Activated CD8-positive, alpha-beta T cell treated with anti-CD3 and anti-CD28 coated beads for 36 hours (primary cell): ENCODE data around the gene COMMD3. TPM values are rescaled to one million over a fixed set of nuclear protein-coding genes. Genes with fewer than 3 reads are reported as not detected.

ENCODE experiments used
- ATAC-seq: fragments of 200-7000 bp; cut with Tn5 transposase; one replicate; pipeline ENCODE4 v1.10.0; 2021; ENCODE audit warnings: mild to moderate bottlenecking, moderate library complexity
- CTCF ChIA-PET: fragments of 350-600 bp; sonication (Branson Sonifier 250); formaldehyde crosslinking; loops from one replicate; lab custom pipeline; 2021; ENCODE audit warnings: antibody characterized with exemption; lab: Charles Lee
- POLR2A ChIA-PET: fragments of 350-600 bp; sonication (Branson Sonifier 250); formaldehyde crosslinking; loops from one replicate; lab custom pipeline; 2021; ENCODE audit warnings: antibody characterized with exemption; lab: Charles Lee
- DNase-seq: peaks from one replicate; pipeline ENCODE4 v3.0.0-alpha.2; 2020
- H3K27ac Mint-ChIP-seq: one replicate; pipeline ENCODE4 v1.8.0; 2021; ENCODE audit warnings: mild to moderate bottlenecking, mixed read lengths
- H3K27me3 Mint-ChIP-seq: one replicate; pipeline ENCODE4 v1.8.0; 2021; ENCODE audit warnings: mixed read lengths
- H3K36me3 Mint-ChIP-seq: one replicate; pipeline ENCODE4 v1.8.0; 2021; ENCODE audit warnings: low read depth, mixed read lengths
- H3K4me1 Mint-ChIP-seq: one replicate; pipeline ENCODE4 v1.8.0; 2021; ENCODE audit warnings: low read depth, mixed read lengths
- H3K4me3 Mint-ChIP-seq: one replicate; pipeline ENCODE4 v1.8.0; 2021; ENCODE audit warnings: mild to moderate bottlenecking, moderate library complexity, mixed read lengths
- H3K9me3 Mint-ChIP-seq: one replicate; pipeline ENCODE4 v1.8.0; 2021; ENCODE audit warnings: mixed read lengths
- intact Hi-C: fragments of 100-400 bp; cut with micrococcal nuclease; formaldehyde crosslinking; loops from one replicate; pipeline ENCODE4 v1.10.0; 2022
- total RNA-seq, 2 experiments: library from RNA; stranded (reverse); gene quantifications; one replicate each; pipeline ENCODE4 v1.2.3, GENCODE V29; 2021
- TF ChIP-seq, protein P1 (sequence below): fragments of 200-600 bp; IDR thresholded peaks from one replicate; pipeline ENCODE4 v1.8.0; 2022; ENCODE audit warnings: antibody characterized with exemption, mild to moderate bottlenecking

The COMMD3 gene
- total RNA-seq, 2 experiments from 2014 or later, result 64.7 to 68.7 TPM

DNA sequence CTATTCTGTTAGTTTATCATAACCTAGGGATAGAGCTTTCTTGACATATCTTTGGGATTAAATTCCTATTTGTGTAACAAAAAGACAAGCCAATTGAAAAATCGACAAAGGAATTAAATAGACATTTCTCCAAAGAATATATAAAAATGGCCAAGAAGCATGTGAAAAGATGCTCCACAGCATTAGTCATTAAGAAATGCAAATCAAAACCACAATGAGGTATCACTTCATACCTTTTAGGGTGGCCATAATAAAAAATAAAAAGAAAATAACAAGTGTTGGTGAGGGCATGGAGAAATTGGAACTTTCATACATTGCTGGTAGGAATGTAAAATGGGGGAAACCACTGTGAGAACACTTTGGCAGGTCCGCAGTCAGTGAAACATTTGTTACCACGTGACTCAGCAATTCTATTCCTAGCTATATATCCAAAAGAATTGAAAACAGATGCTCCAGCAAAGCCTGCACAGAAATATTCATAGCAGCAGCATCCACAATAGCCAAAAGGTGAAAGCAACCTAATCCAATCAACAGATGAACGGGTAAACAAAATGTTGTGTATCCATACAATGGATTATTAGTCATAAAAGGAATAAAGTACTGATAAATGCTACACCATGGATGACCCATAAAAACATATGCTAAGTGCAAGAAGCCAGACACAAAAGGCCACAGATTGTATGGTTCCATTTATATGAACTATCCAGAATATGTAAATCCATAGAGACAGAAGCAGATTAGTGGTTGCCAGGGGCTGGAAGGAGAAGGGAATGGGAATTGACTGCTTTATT lies 49.7 kb downstream of the COMMD3 start:
- DNase-seq, result no peak
- Mint-ChIP-seq H3K9me3 (no peaks in the 10 kb centered on the region), H3K4me1 (peaks cover 42% of the 10 kb centered on the region), H3K27me3 (peaks cover 4% of the 10 kb centered on the region), H3K27ac (no peak overlapping the region), H3K4me3 (no peak overlapping the region), H3K36me3 (no peaks in the 10 kb centered on the region)
- intact Hi-C loops, result loop anchor here (10.0 kb wide), 1 partner anchor 69 kb away; no protein-coding TSS in a partner anchor
- POLR2A ChIA-PET, result interaction anchor here (0.6 kb wide), 1 partner anchor 36 kb away, joined by 4 read pairs; no protein-coding TSS in a partner anchor
- TF ChIP-seq, protein P1, sequence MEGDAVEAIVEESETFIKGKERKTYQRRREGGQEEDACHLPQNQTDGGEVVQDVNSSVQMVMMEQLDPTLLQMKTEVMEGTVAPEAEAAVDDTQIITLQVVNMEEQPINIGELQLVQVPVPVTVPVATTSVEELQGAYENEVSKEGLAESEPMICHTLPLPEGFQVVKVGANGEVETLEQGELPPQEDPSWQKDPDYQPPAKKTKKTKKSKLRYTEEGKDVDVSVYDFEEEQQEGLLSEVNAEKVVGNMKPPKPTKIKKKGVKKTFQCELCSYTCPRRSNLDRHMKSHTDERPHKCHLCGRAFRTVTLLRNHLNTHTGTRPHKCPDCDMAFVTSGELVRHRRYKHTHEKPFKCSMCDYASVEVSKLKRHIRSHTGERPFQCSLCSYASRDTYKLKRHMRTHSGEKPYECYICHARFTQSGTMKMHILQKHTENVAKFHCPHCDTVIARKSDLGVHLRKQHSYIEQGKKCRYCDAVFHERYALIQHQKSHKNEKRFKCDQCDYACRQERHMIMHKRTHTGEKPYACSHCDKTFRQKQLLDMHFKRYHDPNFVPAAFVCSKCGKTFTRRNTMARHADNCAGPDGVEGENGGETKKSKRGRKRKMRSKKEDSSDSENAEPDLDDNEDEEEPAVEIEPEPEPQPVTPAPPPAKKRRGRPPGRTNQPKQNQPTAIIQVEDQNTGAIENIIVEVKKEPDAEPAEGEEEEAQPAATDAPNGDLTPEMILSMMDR, result no peak
- CTCF ChIA-PET, result no interaction called here
- ATAC-seq, result no peak

DNA sequence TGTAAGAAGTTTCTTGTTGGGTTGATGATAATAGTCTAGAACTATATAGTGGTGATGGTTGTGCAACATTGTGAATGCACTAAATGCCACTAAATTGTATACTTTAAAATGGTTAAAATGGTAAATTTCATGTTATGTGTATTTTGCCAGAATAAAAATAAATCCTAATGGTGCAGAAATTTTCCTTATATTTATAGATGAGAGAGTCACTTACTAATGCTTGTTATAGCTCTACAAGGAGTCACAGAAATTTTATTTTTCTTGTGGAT lies 50.2 kb downstream of the COMMD3 start:
- Mint-ChIP-seq H3K4me3 (no peak overlapping the region), H3K4me1 (peaks cover 42% of the 10 kb centered on the region), H3K9me3 (no peaks in the 10 kb centered on the region), H3K27me3 (peaks cover 4% of the 10 kb centered on the region), H3K36me3 (no peaks in the 10 kb centered on the region), H3K27ac (no peak overlapping the region)
- ChIA-PET POLR2A (no interaction called here), CTCF (no interaction called here)
- no peak for ATAC-seq
- DNase-seq, result no peak
- intact Hi-C loops, result loop anchor here (10.0 kb wide), 1 partner anchor 68 kb away; no protein-coding TSS in a partner anchor
- TF ChIP-seq, protein P1, result no peak

DNA sequence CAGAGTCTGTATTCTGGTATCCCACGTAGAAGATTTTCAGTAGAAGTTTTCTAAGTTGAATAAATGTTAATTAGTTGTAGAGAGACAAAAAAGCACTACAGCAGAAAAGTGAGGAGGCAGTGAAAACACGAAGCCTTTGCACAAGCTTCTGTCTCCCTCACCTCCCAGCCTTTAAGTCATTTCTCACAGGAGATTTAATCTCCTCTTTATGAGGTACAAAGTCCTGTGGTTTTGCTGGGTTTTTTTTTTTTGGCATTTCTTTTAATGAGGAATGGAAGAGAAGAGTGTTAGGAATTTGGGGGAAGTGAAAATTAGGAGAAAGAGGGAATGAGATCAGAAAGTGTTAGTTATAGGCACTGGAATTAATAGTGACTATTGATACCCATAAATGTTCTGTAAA lies 50.6 kb downstream of the COMMD3 start:
- DNase-seq, result no peak
- intact Hi-C loops, result loop anchor here (10.0 kb wide), 1 partner anchor 68 kb away; no protein-coding TSS in a partner anchor
- peak overlapping the region; percentile 21 for H3K27ac Mint-ChIP-seq
- no peak overlapping the region for H3K4me3 Mint-ChIP-seq
- TF ChIP-seq, protein P1, result no peak
- no peaks in the 10 kb centered on the region for H3K36me3 Mint-ChIP-seq
- ChIA-PET POLR2A (no interaction called here), CTCF (no interaction called here)
- peaks cover 42% of the 10 kb centered on the region for H3K4me1 Mint-ChIP-seq
- H3K9me3 Mint-ChIP-seq, result no peaks in the 10 kb centered on the region
- H3K27me3 Mint-ChIP-seq, result peaks cover 4% of the 10 kb centered on the region
- ATAC-seq, result no peak

- intact Hi-C loops, result loop anchor here (10.0 kb wide), 1 partner anchor 67 kb away; no protein-coding TSS in a partner anchor
- H3K4me3 Mint-ChIP-seq, result no peak overlapping the region
- ATAC-seq, result peak; percentile 64
- H3K27ac Mint-ChIP-seq, result peak overlapping the region; percentile 58
- H3K36me3 Mint-ChIP-seq, result no peaks in the 10 kb centered on the region
- no peaks in the 10 kb centered on the region for H3K9me3 Mint-ChIP-seq
- DNase-seq, result no peak
- peaks cover 4% of the 10 kb centered on the region for H3K27me3 Mint-ChIP-seq
- H3K4me1 Mint-ChIP-seq, result peaks cover 42% of the 10 kb centered on the region
- ChIA-PET POLR2A (no interaction called here), CTCF (interaction anchor here (1.0 to 1.3 kb wide), 2 partner anchors 12 to 22 kb away, joined by 3 read pairs; partner anchors contain the start of gene SPAG6)
- TF ChIP-seq, protein P1, result no peak
Measured at GRCh38 chr10:22367471-22367870, 51.3 kb downstream of the COMMD3 start.

DNA sequence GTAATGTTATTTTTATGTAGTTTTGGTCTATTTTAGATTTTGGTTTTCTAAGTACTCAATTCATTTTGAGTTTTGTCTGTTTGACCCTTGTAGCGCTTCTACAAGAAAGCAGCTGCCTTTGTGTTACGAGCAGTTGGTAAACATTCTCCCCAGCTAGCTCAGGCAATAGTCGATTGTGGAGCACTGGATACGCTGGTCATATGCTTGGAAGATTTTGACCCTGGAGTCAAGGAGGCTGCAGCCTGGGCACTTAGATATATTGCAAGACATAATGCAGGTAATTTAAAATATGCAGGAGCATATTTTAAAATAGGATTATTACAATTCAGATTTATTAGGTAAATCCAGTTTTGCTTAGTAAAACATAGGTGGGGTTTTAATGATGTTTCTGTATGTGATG lies 52.2 kb downstream of the COMMD3 start:
- ATAC-seq (no peak), DNase-seq (no peak)
- H3K4me1 Mint-ChIP-seq, result peaks cover 41% of the 10 kb centered on the region
- ChIA-PET CTCF (interaction anchor here (1.0 to 1.3 kb wide), 2 partner anchors 11 to 23 kb away, joined by 3 read pairs; partner anchors contain the start of gene SPAG6), POLR2A (no interaction called here)
- no peaks in the 10 kb centered on the region for H3K9me3 Mint-ChIP-seq
- TF ChIP-seq, protein P1, result no peak
- no peak overlapping the region for H3K4me3 Mint-ChIP-seq
- intact Hi-C loops, result loop anchor here (10.0 kb wide), 1 partner anchor 66 kb away; no protein-coding TSS in a partner anchor
- H3K36me3 Mint-ChIP-seq, result no peaks in the 10 kb centered on the region
- peaks cover 4% of the 10 kb centered on the region for H3K27me3 Mint-ChIP-seq
- no peak overlapping the region for H3K27ac Mint-ChIP-seq
